Measurements from ENCODE around the gene STARD3. TPM values are rescaled to one million over a fixed set of nuclear protein-coding genes. Genes with fewer than 3 reads are reported as not detected.

STARD3 gene
- total RNA-seq, 1 donor from 2014 or later, result 40.7 TPM

- no peak for DNase-seq (ENCODE audit: low read depth)
- TF ChIP-seq CTCF (conservative IDR thresholded peaks at IDR 0.05; ENCODE audit: low read depth, low read length), result no peak
- H3K4me3 ChIP-seq (ENCODE audit: low read depth, low read length), result no peak overlapping the region
Observed at GRCh38 chr17:39640591-39641031, 3.7 kb downstream of the STARD3 start.

- no peak for DNase-seq (ENCODE audit: low read depth)
- no peak overlapping the region for H3K4me3 ChIP-seq (ENCODE audit: low read depth, low read length)
- TF ChIP-seq CTCF (conservative IDR thresholded peaks at IDR 0.05; ENCODE audit: low read depth, low read length), result no peak
Observed at GRCh38 chr17:39641097-39641496, 4.2 kb downstream of the STARD3 start.

- H3K4me3 ChIP-seq (ENCODE audit: low read depth, low read length), result no peak overlapping the region
- no peak for TF ChIP-seq CTCF (conservative IDR thresholded peaks at IDR 0.05; ENCODE audit: low read depth, low read length)
- no peak for DNase-seq (ENCODE audit: low read depth)
Observed at GRCh38 chr17:39641883-39642282, 4.9 kb downstream of the STARD3 start.

- DNase-seq (ENCODE audit: low read depth), result no peak
- H3K4me3 ChIP-seq (ENCODE audit: low read depth, low read length), result no peak overlapping the region
- no peak for TF ChIP-seq CTCF (conservative IDR thresholded peaks at IDR 0.05; ENCODE audit: low read depth, low read length)
Observed at GRCh38 chr17:39642291-39643074, 5.5 kb downstream of the STARD3 start.

- no peak for TF ChIP-seq CTCF (conservative IDR thresholded peaks at IDR 0.05; ENCODE audit: low read depth, low read length)
- DNase-seq (ENCODE audit: low read depth), result no peak
- H3K4me3 ChIP-seq (ENCODE audit: low read depth, low read length), result no peak overlapping the region
Observed at GRCh38 chr17:39643271-39643670, 6.3 kb downstream of the STARD3 start.

- H3K4me3 ChIP-seq (ENCODE audit: low read depth, low read length), result no peak overlapping the region
- TF ChIP-seq CTCF (conservative IDR thresholded peaks at IDR 0.05; ENCODE audit: low read depth, low read length), result no peak
- DNase-seq (ENCODE audit: low read depth), result no peak
Observed at GRCh38 chr17:39647256-39647655, 10.3 kb downstream of the STARD3 start.

All from epithelial cell of proximal tubule (primary cell).